Astrocyte of the cerebellum (primary cell): ENCODE results near the gene ZMIZ2.

Experiments
- DNase-seq: peaks from one replicate; pipeline ENCODE4 v3.0.0-alpha.2; 2011; ENCODE audit warnings: low read depth
- H3K4me3 ChIP-seq: 2 replicates; pipeline ENCODE4 v1.5.1; 2011; ENCODE audit warnings: mild to moderate bottlenecking, low read depth, low read length, moderate library complexity
- CTCF ChIP-seq: IDR thresholded peaks from 2 replicates; pipeline ENCODE4 v1.5.1; 2012; ENCODE audit warnings: low read length, low read depth, moderate library complexity, mild to moderate bottlenecking; ENCODE audit errors: missing control alignments
- in situ Hi-C: cut with HindIII; loops from 2 replicates; pipeline ENCODE4 v1.10.0; 2017; ENCODE audit warnings: low sequenced_read_pairs

The ZMIZ2 gene

GRCh38 chr7:44787041-44787440 is 38.4 kb downstream of the ZMIZ2 start:
- in situ Hi-C loops, result no loop called here
- no peak for DNase-seq
- TF ChIP-seq CTCF, result no peak
- H3K4me3 ChIP-seq, result no peak overlapping the region

- no peak for TF ChIP-seq CTCF
- in situ Hi-C loops, result no loop called here
- no peak for DNase-seq
- no peak overlapping the region for H3K4me3 ChIP-seq
Observed at GRCh38 chr7:44787762-44788161, 39.1 kb downstream of the ZMIZ2 start.

- no peak for TF ChIP-seq CTCF
- in situ Hi-C loops, result no loop called here
- no peak overlapping the region for H3K4me3 ChIP-seq
- DNase-seq, result no peak
Observed at GRCh38 chr7:44789990-44790389, 41.3 kb downstream of the ZMIZ2 start.

GRCh38 chr7:44791278-44792219 is 42.9 kb downstream of the ZMIZ2 start:
- TF ChIP-seq CTCF, result peak; percentile 19
- H3K4me3 ChIP-seq, result no peak overlapping the region
- in situ Hi-C loops, result no loop called here
- no peak for DNase-seq

GRCh38 chr7:44793919-44794318 is 45.3 kb downstream of the ZMIZ2 start:
- in situ Hi-C loops, result no loop called here
- no peak overlapping the region for H3K4me3 ChIP-seq
- DNase-seq, result no peak
- no peak for TF ChIP-seq CTCF

- in situ Hi-C loops, result no loop called here
- no peak for DNase-seq
- H3K4me3 ChIP-seq, result no peak overlapping the region
- no peak for TF ChIP-seq CTCF
Observed at GRCh38 chr7:44794331-44794730, 45.7 kb downstream of the ZMIZ2 start.
